ENCODE measurements around the gene MAML2. TPM values are rescaled to one million over a fixed set of nuclear protein-coding genes. Genes with fewer than 3 reads are reported as not detected.

MAML2 gene
- total and polyA plus RNA-seq, 4 donors = 0.56 to 2.1 (median 1.4) TPM

GRCh38 chr11:96103721-96104120 is 239.3 kb downstream of the MAML2 start:
- H3K4me1 ChIP-seq (ENCODE audit: control insufficient read depth in 4 of 4, insufficient read depth in 4 of 4, low read length in 3 of 4) = no peaks in the 10 kb centered on the region
- DNase-seq (ENCODE audit: low spot score) = no peak
- WGBS = 82% methylated on average over 6 of the region's 6 CpGs
- no peaks in the 10 kb centered on the region for H3K36me3 ChIP-seq (ENCODE audit: control insufficient read depth in 4 of 4, insufficient read depth in 3 of 4, low read depth in 1 of 4, low read length in 3 of 4)
- no peak overlapping the region for H3K27ac ChIP-seq (ENCODE audit: low read depth in 1 of 2, low read length in 2 of 2)
- no peaks in the 10 kb centered on the region for H3K9me3 ChIP-seq (ENCODE audit: control insufficient read depth in 4 of 4, low read length in 3 of 4)
- no peaks in the 10 kb centered on the region for H3K27me3 ChIP-seq (ENCODE audit: control insufficient read depth in 4 of 4, insufficient read depth in 4 of 4, low read length in 3 of 4)
- TF ChIP-seq SP1 (IDR thresholded peaks at IDR 0.05) = no peak
- no peak for TF ChIP-seq TAF1 (conservative IDR thresholded peaks at IDR 0.05)
- no peak for TF ChIP-seq NR2F2 (IDR thresholded peaks at IDR 0.05)
- TF ChIP-seq JUND (IDR thresholded peaks at IDR 0.05) = no peak
- TF ChIP-seq RAD21 (IDR thresholded peaks at IDR 0.05) = no peak
- TF ChIP-seq CTCF (IDR thresholded peaks at IDR 0.05; ENCODE audit: low read depth, low read length, missing input control) = no peak
- TF ChIP-seq ATF3 (IDR thresholded peaks at IDR 0.05) = no peak
- TF ChIP-seq GABPA (IDR thresholded peaks at IDR 0.05 in 1 of 2, conservative IDR thresholded peaks at IDR 0.05 in 1 of 2) = no peak
- TF ChIP-seq RXRA (IDR thresholded peaks at IDR 0.05) = no peak
- TF ChIP-seq YY1 (IDR thresholded peaks at IDR 0.05) = no peak
- TF ChIP-seq HNF4G (IDR thresholded peaks at IDR 0.05) = no peak
- TF ChIP-seq REST (IDR thresholded peaks at IDR 0.05) = no peak
- TF ChIP-seq EGR1 (IDR thresholded peaks at IDR 0.05; ENCODE audit: low read depth in 2 of 2) = no peak
- no peak for TF ChIP-seq MAX (IDR thresholded peaks at IDR 0.05)
- no peak for TF ChIP-seq FOXA1 (IDR thresholded peaks at IDR 0.05)
- TF ChIP-seq FOXA2 (IDR thresholded peaks at IDR 0.05) = no peak
- TF ChIP-seq HNF4A (conservative IDR thresholded peaks at IDR 0.05) = no peak
- TF ChIP-seq ZBTB33 (IDR thresholded peaks at IDR 0.05) = no peak
- no peak overlapping the region for H3K4me3 ChIP-seq (ENCODE audit: low read depth in 1 of 3, low read length in 3 of 3)
- H3K9ac ChIP-seq (ENCODE audit: low read depth in 1 of 2, low read length in 2 of 2) = no peak overlapping the region

Data from liver (tissue), 9 donors.